ENCODE measurements around the gene CD59. TPM values are rescaled to one million over a fixed set of nuclear protein-coding genes. Genes with fewer than 3 reads are reported as not detected.

Gene CD59, protein sequence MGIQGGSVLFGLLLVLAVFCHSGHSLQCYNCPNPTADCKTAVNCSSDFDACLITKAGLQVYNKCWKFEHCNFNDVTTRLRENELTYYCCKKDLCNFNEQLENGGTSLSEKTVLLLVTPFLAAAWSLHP
- 0.18 and 5.7 TPM in 2 replicates for total RNA-seq (2014; rRNA removed; shearing (Covaris generic); ENCODE audit: low replicate concordance)

DNA sequence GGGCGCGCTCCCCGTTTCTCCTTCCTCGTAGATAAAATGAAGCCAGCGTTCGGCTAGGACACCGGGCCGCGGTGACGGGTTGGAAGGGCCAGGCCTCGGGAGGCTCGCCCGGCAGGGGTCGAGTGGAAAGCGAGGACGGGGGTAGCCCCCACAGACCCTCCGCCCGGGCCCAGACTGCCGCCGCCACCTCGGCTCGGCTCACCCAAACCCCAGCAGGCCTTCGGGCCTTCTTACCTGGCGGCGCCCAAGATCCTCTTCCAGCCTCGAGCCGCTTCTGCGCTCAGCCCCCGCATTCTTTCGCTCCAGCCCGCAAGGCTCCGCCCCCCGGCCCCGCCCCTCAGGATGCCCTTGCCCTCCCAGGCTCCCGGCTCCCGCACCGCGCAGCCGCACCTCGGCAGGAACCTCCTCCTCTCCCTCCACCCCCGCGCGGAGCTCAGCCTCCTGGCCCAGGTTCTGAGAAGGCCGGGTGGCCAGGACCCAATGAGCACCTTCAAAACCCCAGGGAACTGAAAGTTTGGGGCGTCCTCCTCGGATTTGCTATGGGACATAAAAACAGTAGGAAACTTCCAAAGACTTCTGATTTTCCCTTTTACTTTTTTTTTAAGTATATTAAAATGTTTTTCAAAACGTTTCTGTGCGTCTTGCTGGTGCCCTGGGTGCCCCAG, at the start of gene CD59:
Gene CD59 (minus strand): TSS at position 276 of the 665 bp plus-strand sequence. CDS start 13,978 bp downstream, outside the sequence.
- Histone ChIP-seq H3K9me2 (replicated peaks; ENCODE audit: insufficient read depth, low read length) (no peaks in the 10 kb centered on the region), H3K27ac (ENCODE audit: low read length) (no peak within 1 kb of the TSS), H2AFZ (ENCODE audit: low read length) (peak within 1 kb of the TSS; percentile 76), H3K4me1 (ENCODE audit: low read length) (peaks cover 44% of the 10 kb centered on the region), H3K4me3 (ENCODE audit: low read length) (peak within 1 kb of the TSS; percentile 75), H4K20me1 (ENCODE audit: insufficient read depth, low read depth, low read length) (0 out of 2 replicates have a peak, but pooled peaks cover 9% of the 10 kb centered on the region), H3K4me2 (ENCODE audit: low read depth, low read length, poor library complexity, severe bottlenecking) (peak within 1 kb of the TSS; percentile 92), H3K36me3 (ENCODE audit: insufficient read depth, low read length) (no peaks in the 10 kb centered on the region), H3K27me3 (ENCODE audit: low read length) (no peaks in the 10 kb centered on the region), H3K79me2 (ENCODE audit: low read length) (no peaks in the 10 kb centered on the region), H3K9me3 (ENCODE audit: low read length) (no peaks in the 10 kb centered on the region), H3K9ac (ENCODE audit: low read length) (peak within 1 kb of the TSS; percentile 59)
- peak; percentile 82 for DNase-seq

DNA sequence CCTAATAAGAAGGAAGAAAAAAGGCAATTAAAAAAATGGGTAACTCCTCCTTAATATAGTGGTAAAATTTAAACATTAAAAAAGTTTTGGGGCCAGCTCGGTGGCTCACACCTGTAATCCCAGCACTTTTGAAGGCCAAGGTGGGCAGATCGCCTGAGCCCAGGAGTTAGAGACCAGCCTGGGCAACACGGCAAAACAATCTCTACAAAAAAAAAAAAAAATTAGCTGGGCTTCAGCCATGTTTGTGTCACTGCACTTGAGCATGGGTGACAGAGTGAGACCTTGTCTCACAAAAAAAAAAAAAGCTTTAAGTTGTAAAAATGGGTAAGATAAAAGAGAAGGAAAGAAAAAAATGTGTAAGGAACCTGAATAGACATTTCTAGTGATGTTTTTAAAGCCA, 49.4 kb upstream of the CD59 start:
- Histone ChIP-seq H3K27ac (ENCODE audit: low read length) (no peak overlapping the region), H3K79me2 (ENCODE audit: low read length) (no peaks in the 10 kb centered on the region), H3K4me2 (ENCODE audit: low read depth, low read length, poor library complexity, severe bottlenecking) (no peak overlapping the region), H3K9me2 (replicated peaks; ENCODE audit: insufficient read depth, low read length) (no peaks in the 10 kb centered on the region), H3K9ac (ENCODE audit: low read length) (no peak overlapping the region), H4K20me1 (ENCODE audit: insufficient read depth, low read depth, low read length) (no peaks in the 10 kb centered on the region), H3K9me3 (ENCODE audit: low read length) (no peaks in the 10 kb centered on the region), H3K27me3 (ENCODE audit: low read length) (no peaks in the 10 kb centered on the region), H3K4me3 (ENCODE audit: low read length) (no peak overlapping the region), H3K4me1 (ENCODE audit: low read length) (no peaks in the 10 kb centered on the region), H2AFZ (ENCODE audit: low read length) (no peak overlapping the region), H3K36me3 (ENCODE audit: insufficient read depth, low read length) (no peaks in the 10 kb centered on the region)
- DNase-seq, result no peak

DNA sequence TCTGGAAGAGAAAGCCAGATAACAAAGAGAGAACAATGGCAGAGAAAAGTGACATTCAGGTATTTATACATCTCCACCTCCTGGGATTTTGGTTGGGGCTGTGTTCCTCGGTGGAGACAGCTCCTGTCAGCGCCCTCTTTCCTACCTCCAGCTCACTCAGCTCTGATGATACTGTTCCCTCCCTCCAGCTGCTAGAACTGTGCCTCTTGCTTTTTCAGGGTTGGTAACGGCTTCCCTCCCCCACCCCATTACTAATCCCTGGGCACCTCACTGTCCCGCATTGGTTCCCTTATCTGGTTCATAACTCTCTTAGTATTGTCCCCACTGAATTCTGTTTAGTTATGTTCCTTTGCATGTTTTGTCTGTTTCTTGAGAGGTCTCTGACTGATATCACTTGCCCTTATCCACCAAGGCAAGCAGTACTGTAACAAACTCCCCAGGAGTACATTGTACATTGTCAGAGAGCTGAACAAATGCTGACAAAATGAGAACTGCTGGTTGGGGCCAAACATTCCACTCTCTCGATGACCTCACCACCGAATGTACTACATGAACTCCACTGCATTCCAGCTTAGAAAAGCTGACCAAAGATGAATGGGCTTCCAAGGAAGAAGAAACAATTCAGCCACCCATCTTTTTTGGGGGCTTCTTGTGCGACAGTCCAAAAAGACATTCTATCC, 43.8 kb upstream of the CD59 start:
- no peaks in the 10 kb centered on the region for H3K79me2 ChIP-seq (ENCODE audit: low read length)
- no peak overlapping the region for H2AFZ ChIP-seq (ENCODE audit: low read length)
- H3K4me3 ChIP-seq (ENCODE audit: low read length), result no peak overlapping the region
- no peak overlapping the region for H3K4me2 ChIP-seq (ENCODE audit: low read depth, low read length, poor library complexity, severe bottlenecking)
- H3K36me3 ChIP-seq (ENCODE audit: insufficient read depth, low read length), result no peaks in the 10 kb centered on the region
- H3K9ac ChIP-seq (ENCODE audit: low read length), result no peak overlapping the region
- H3K27me3 ChIP-seq (ENCODE audit: low read length), result peaks cover 1% of the 10 kb centered on the region; the same call in 1 of the 2 replicates
- H3K4me1 ChIP-seq (ENCODE audit: low read length), result peaks cover 18% of the 10 kb centered on the region
- no peaks in the 10 kb centered on the region for H3K9me2 ChIP-seq (replicated peaks; ENCODE audit: insufficient read depth, low read length)
- H4K20me1 ChIP-seq (ENCODE audit: insufficient read depth, low read depth, low read length), result no peaks in the 10 kb centered on the region; the same call in 1 of the 2 replicates
- no peaks in the 10 kb centered on the region for H3K9me3 ChIP-seq (ENCODE audit: low read length)
- no peak for DNase-seq
- no peak overlapping the region for H3K27ac ChIP-seq (ENCODE audit: low read length)

- H3K27ac ChIP-seq (ENCODE audit: low read length), result no peak overlapping the region
- H3K9ac ChIP-seq (ENCODE audit: low read length), result no peak overlapping the region
- H3K79me2 ChIP-seq (ENCODE audit: low read length), result no peaks in the 10 kb centered on the region
- H3K4me2 ChIP-seq (ENCODE audit: low read depth, low read length, poor library complexity, severe bottlenecking), result no peak overlapping the region
- no peak overlapping the region for H3K4me3 ChIP-seq (ENCODE audit: low read length)
- H3K4me1 ChIP-seq (ENCODE audit: low read length), result peaks cover 24% of the 10 kb centered on the region
- H3K9me2 ChIP-seq (replicated peaks; ENCODE audit: insufficient read depth, low read length), result no peaks in the 10 kb centered on the region
- H3K9me3 ChIP-seq (ENCODE audit: low read length), result no peaks in the 10 kb centered on the region
- H3K27me3 ChIP-seq (ENCODE audit: low read length), result peaks cover 5% of the 10 kb centered on the region; the same call in 1 of the 2 replicates
- no peak overlapping the region for H2AFZ ChIP-seq (ENCODE audit: low read length)
- no peak for DNase-seq
- no peaks in the 10 kb centered on the region for H3K36me3 ChIP-seq (ENCODE audit: insufficient read depth, low read length)
- H4K20me1 ChIP-seq (ENCODE audit: insufficient read depth, low read depth, low read length), result no peaks in the 10 kb centered on the region; the same call in 1 of the 2 replicates
These were observed 42.5 kb upstream of the CD59 start for GRCh38 chr11:33778675-33779074.

- Histone ChIP-seq H3K9me3 (ENCODE audit: low read length) (no peaks in the 10 kb centered on the region), H3K9me2 (replicated peaks; ENCODE audit: insufficient read depth, low read length) (no peaks in the 10 kb centered on the region), H3K4me2 (ENCODE audit: low read depth, low read length, poor library complexity, severe bottlenecking) (no peak overlapping the region), H3K4me1 (ENCODE audit: low read length) (peaks cover 31% of the 10 kb centered on the region), H3K9ac (ENCODE audit: low read length) (no peak overlapping the region), H3K27ac (ENCODE audit: low read length) (no peak overlapping the region), H3K36me3 (ENCODE audit: insufficient read depth, low read length) (no peaks in the 10 kb centered on the region), H3K4me3 (ENCODE audit: low read length) (no peak overlapping the region), H3K79me2 (ENCODE audit: low read length) (no peaks in the 10 kb centered on the region), H3K27me3 (ENCODE audit: low read length) (peaks cover 5% of the 10 kb centered on the region; the same call in 1 of the 2 replicates), H4K20me1 (ENCODE audit: insufficient read depth, low read depth, low read length) (peaks cover under 1% of the 10 kb centered on the region; the same call in 1 of the 2 replicates), H2AFZ (ENCODE audit: low read length) (no peak overlapping the region)
- peak; percentile 54 for DNase-seq
These were observed 41.7 kb upstream of the CD59 start for GRCh38 chr11:33777906-33778305.

DNA sequence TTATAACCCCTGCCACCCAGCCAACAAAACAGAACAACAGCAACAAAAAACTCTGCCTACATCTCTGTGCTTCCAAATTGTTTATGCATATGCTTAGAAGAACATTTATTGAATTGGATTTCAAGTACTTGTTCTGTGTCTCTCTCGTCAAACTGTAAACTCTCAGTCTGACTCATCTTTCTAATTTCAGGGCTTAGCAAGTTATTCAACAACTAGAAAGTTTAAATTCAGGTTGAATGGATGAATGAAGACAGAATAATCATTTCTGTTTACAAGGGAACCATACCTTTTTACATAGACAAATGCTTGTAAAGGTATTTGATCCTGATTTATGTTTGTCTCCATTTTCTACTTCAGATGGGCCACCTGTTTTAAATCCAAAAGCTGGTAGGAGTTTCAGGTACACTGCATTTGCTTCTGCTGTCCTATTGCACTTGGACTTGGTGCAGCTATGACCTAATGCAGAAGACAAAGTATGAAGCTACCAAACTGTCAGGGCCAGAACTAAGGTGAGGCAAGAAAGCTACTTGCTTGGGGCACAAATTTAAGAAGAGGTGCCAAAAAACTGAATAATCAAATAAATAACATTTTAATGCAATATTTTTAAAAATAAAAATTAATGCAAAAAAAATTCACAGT, 39.7 kb upstream of the CD59 start:
- no peaks in the 10 kb centered on the region for H3K9me2 ChIP-seq (replicated peaks; ENCODE audit: insufficient read depth, low read length)
- H3K36me3 ChIP-seq (ENCODE audit: insufficient read depth, low read length), result no peaks in the 10 kb centered on the region
- peaks cover 5% of the 10 kb centered on the region; the same call in 1 of the 2 replicates for H3K27me3 ChIP-seq (ENCODE audit: low read length)
- H3K9me3 ChIP-seq (ENCODE audit: low read length), result no peaks in the 10 kb centered on the region
- DNase-seq, result no peak
- peaks cover 34% of the 10 kb centered on the region for H3K4me1 ChIP-seq (ENCODE audit: low read length)
- H3K4me2 ChIP-seq (ENCODE audit: low read depth, low read length, poor library complexity, severe bottlenecking), result no peak overlapping the region
- H3K4me3 ChIP-seq (ENCODE audit: low read length), result no peak overlapping the region
- no peak overlapping the region for H2AFZ ChIP-seq (ENCODE audit: low read length)
- H3K27ac ChIP-seq (ENCODE audit: low read length), result no peak overlapping the region
- H3K79me2 ChIP-seq (ENCODE audit: low read length), result no peaks in the 10 kb centered on the region
- H3K9ac ChIP-seq (ENCODE audit: low read length), result no peak overlapping the region
- peaks cover 18% of the 10 kb centered on the region for H4K20me1 ChIP-seq (ENCODE audit: insufficient read depth, low read depth, low read length)

DNA sequence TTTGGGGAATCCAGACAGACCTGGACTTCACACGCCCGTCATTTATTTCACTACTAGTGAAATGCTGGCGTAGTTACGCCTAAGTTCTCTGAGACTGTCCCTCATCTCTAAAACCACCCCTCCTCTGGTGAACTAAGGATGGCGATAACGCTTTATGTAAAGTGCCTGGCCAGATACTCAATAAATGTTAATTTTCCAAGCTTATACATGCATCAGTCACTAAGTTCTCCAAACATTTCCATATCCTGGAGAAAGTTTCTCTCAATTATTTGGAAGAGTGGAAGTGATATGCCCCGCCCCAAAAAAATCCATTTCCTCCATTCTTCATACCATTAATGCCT, 39.2 kb upstream of the CD59 start:
- H4K20me1 ChIP-seq (ENCODE audit: insufficient read depth, low read depth, low read length), result peaks cover 18% of the 10 kb centered on the region
- no peaks in the 10 kb centered on the region for H3K79me2 ChIP-seq (ENCODE audit: low read length)
- no peak overlapping the region for H2AFZ ChIP-seq (ENCODE audit: low read length)
- no peak overlapping the region for H3K27ac ChIP-seq (ENCODE audit: low read length)
- no peaks in the 10 kb centered on the region for H3K9me3 ChIP-seq (ENCODE audit: low read length)
- H3K4me2 ChIP-seq (ENCODE audit: low read depth, low read length, poor library complexity, severe bottlenecking), result no peak overlapping the region
- H3K4me3 ChIP-seq (ENCODE audit: low read length), result no peak overlapping the region
- H3K9me2 ChIP-seq (replicated peaks; ENCODE audit: insufficient read depth, low read length), result no peaks in the 10 kb centered on the region
- H3K9ac ChIP-seq (ENCODE audit: low read length), result no peak overlapping the region
- peaks cover 34% of the 10 kb centered on the region for H3K4me1 ChIP-seq (ENCODE audit: low read length)
- peaks cover 5% of the 10 kb centered on the region; the same call in 1 of the 2 replicates for H3K27me3 ChIP-seq (ENCODE audit: low read length)
- H3K36me3 ChIP-seq (ENCODE audit: insufficient read depth, low read length), result no peaks in the 10 kb centered on the region
- DNase-seq, result no peak

All from Karpas-422 (cell line).